Uterus (tissue), 2 donors: ENCODE data around the gene PRSS37.

Experiments used
- CTCF ChIP-seq, 4 experiments: fragments of 200-600 bp in 2 of 4; fragments of 450-650 bp in 2 of 4; sonication (generic) in 2 of 4; IDR thresholded peaks; one replicate each; pipeline ENCODE4 v1.5.1; 2016 to 2019; ENCODE audit warnings: antibody characterized with exemption in 4 of 4, mild to moderate bottlenecking in 2 of 4, moderate library complexity in 1 of 4
- POLR2A ChIP-seq, 2 donors: fragments of 450-650 bp; IDR thresholded peaks; one replicate each; pipeline ENCODE4 v1.6.1; 2016; ENCODE audit warnings: antibody characterized with exemption in 2 of 2, mild to moderate bottlenecking in 1 of 2, moderate library complexity in 1 of 2

GRCh38 chr7:141866974-141867373 is 25.7 kb upstream of the PRSS37 start:
- TF ChIP-seq CTCF (IDR thresholded peaks at IDR 0.05) (no peak), POLR2A (IDR thresholded peaks at IDR 0.05) (no peak)
